Left renal cortex interstitium (tissue), 4 donors: ENCODE results near the gene SP3. TPM values are rescaled to one million over a fixed set of nuclear protein-coding genes. Genes with fewer than 3 reads are reported as not detected.

ENCODE experiments used
- DNase-seq, 4 donors: peaks; one replicate each; pipeline ENCODE4 v3.0.0-alpha.2; 2013; ENCODE audit warnings: low read depth in 4 of 4, low spot score in 2 of 4, missing footprints in 1 of 4
- polyA plus RNA-seq, 4 donors: library from polyadenylated mRNA; unstranded; fragments of 120-200 nt; gene quantifications; one replicate each; pipeline ENCODE4 v1.2.1, GENCODE V29; 2013; ENCODE audit not compliant: insufficient read length in 4 of 4

SP3 gene
- polyA plus RNA-seq, 4 donors, result 103 to 127 (median 110) TPM

GRCh38 chr2:173948842-173949241, 16.3 kb downstream of the SP3 start:
- no peak for DNase-seq

- DNase-seq, result no peak
Measured at GRCh38 chr2:173948198-173948597, 17.0 kb downstream of the SP3 start.

GRCh38 chr2:173947131-173947530, 18.0 kb downstream of the SP3 start:
- no peak for DNase-seq

- no peak for DNase-seq
Measured at GRCh38 chr2:173943738-173944137, 21.4 kb downstream of the SP3 start.

- no peak for DNase-seq
Measured at GRCh38 chr2:173942861-173943523, 22.2 kb downstream of the SP3 start.

GRCh38 chr2:173941567-173941966, 23.6 kb downstream of the SP3 start:
- DNase-seq, result no peak

GRCh38 chr2:173940208-173941020, 24.8 kb downstream of the SP3 start:
- no peak for DNase-seq

- no peak for DNase-seq
Measured at GRCh38 chr2:173938700-173939384, 26.3 kb downstream of the SP3 start.

GRCh38 chr2:173935305-173935704, 29.9 kb downstream of the SP3 start:
- DNase-seq, result no peak

GRCh38 chr2:173934895-173935294, 30.3 kb downstream of the SP3 start:
- DNase-seq, result no peak

GRCh38 chr2:173931751-173932150, 33.4 kb downstream of the SP3 start:
- DNase-seq, result no peak

- no peak for DNase-seq
Measured at GRCh38 chr2:173929441-173929840, 35.7 kb downstream of the SP3 start.

GRCh38 chr2:173926875-173927274, 38.3 kb downstream of the SP3 start:
- DNase-seq, result no peak

- DNase-seq, result no peak
Measured at GRCh38 chr2:173924285-173924684, 40.9 kb downstream of the SP3 start.

GRCh38 chr2:173922760-173923159, 42.4 kb downstream of the SP3 start:
- DNase-seq, result no peak

- DNase-seq, result no peak
Measured at GRCh38 chr2:173922068-173922467, 43.1 kb downstream of the SP3 start.

GRCh38 chr2:173914055-173914927, 50.9 kb downstream of the SP3 start:
- DNase-seq, result no peak

- DNase-seq, result no peak
Measured at GRCh38 chr2:173909846-173910245, 55.3 kb downstream of the SP3 start.

GRCh38 chr2:173906626-173907025, 58.5 kb downstream of the SP3 start:
- no peak for DNase-seq

GRCh38 chr2:173903601-173904394, 61.4 kb downstream of the SP3 start:
- no peak for DNase-seq
